Psoas muscle (tissue), 8 donors: Measurements from ENCODE around the gene HSD17B10. TPM values are rescaled to one million over a fixed set of nuclear protein-coding genes. Genes with fewer than 3 reads are reported as not detected.

Experiments used
- ATAC-seq, 4 donors: fragments of 200-7000 bp; cut with Tn5 transposase; one replicate each; pipeline ENCODE4 v1.9.1; 2020; ENCODE audit warnings: moderate library complexity in 3 of 4, mild to moderate bottlenecking in 2 of 4
- DNase-seq, 2 donors: peaks; one replicate each; pipeline ENCODE4 v3.0.0-alpha.2; 2020
- H3K27ac ChIP-seq: fragments of 200-600 bp; one replicate; pipeline ENCODE4 v1.8.0; 2022
- H3K27me3 ChIP-seq, 3 donors: fragments of 200-600 bp in 1 of 3; one replicate each; pipeline versions ENCODE4 v1.6.1 to v1.8.0; 2013 to 2022; ENCODE audit warnings: low read length in 2 of 3, mild to moderate bottlenecking in 2 of 3, moderate library complexity in 1 of 3; ENCODE audit not compliant: insufficient read depth in 3 of 3
- H3K36me3 ChIP-seq, 2 donors: fragments of 200-600 bp in 1 of 2; one replicate each; pipeline versions ENCODE4 v1.6.1 to v1.8.0; 2013 to 2022; ENCODE audit warnings: low read depth in 1 of 2, mild to moderate bottlenecking in 1 of 2, moderate library complexity in 1 of 2; ENCODE audit not compliant: insufficient read depth in 1 of 2
- H3K4me1 ChIP-seq: fragments of 200-600 bp; one replicate; pipeline ENCODE4 v1.8.0; 2022
- H3K4me3 ChIP-seq: fragments of 200-600 bp; one replicate; pipeline ENCODE4 v1.8.0; 2022; ENCODE audit warnings: mild to moderate bottlenecking
- H3K9me3 ChIP-seq: fragments of 200-600 bp; one replicate; pipeline ENCODE4 v1.8.0; 2022
- CTCF ChIP-seq: fragments of 200-600 bp; IDR thresholded peaks from one replicate; pipeline ENCODE4 v1.8.0; 2022; ENCODE audit warnings: antibody characterized with exemption
- WGBS, 3 donors: extraction: QIAGEN DNeasy Blood & Tissue Kit; methylation state at CpG; one replicate each; pipeline versions ENCODE4 v1.1.6 to v1.1.7; 2013; 5-methylcytosine and 5-hydroxymethylcytosine counted together
- intact Hi-C, 2 donors: fragments of 100-400 bp; cut with DNase I; formaldehyde crosslinking; loops; one replicate each; pipeline versions ENCODE4 v1.11.0 to v1.14.2; 2022
- polyA plus RNA-seq, 3 donors: library from polyadenylated mRNA; stranded (reverse); fragments of 200-250 nt; gene quantifications; one replicate each; pipeline ENCODE4 v1.2.3, GENCODE V29; 2013
- total RNA-seq, 4 donors: library from RNA; stranded (reverse); fragmentation: NEBNext Ultra II Directional in 2 of 4; extraction: Animal tissue kit (Norgen Biotek cat#: 25700) in 2 of 4; gene quantifications; one replicate each; pipeline versions ENCODE4 v1.2.1 to v1.2.4, GENCODE V29; 2021 to 2023
- donor health status: healthy with polysubstance abuse.
- donor health status: DM: no; HTN: no; CAD: no; lungs with moderate emphysema.
- donor health status: Bipolar disorder and iron deficiency.
- donor health status: healthy.
- donor health status: DM: yes; HTN: yes; CAD: no.
- donor health status: DM: no; HTN: no; CAD: no.
- donor health status: DM: no; HTN: no; CAD: no.
- donor health status: DM: yes; HTN: yes; CAD: no.

The HSD17B10 gene
- total and polyA plus RNA-seq, 7 donors = 51.8 to 117 (median 76.4) TPM

DNA sequence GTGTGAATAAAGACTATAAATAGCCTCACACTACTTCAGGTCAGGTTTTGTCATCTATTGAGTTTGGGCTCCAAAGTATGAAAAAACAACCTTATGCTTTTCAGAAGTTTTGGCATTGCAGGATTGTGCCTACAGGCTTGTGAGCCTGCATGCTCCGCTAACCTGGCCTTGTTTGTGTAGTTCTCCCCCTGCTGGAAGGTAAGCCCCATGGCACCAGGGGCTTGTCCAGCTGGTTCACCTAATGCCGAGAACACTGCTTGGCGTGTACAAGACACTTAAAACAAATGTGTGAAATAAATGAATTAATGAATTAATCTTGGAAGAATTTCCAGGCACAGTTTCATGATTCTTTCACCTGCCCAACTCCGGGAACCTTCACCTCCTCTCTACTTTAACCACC lies 1.8 kb upstream of the HSD17B10 start:
- TF ChIP-seq CTCF = peak; percentile 87
- DNase-seq (peak; percentile 47 to 72), ATAC-seq (peak; percentile 51 to 58 (median 52))
- intact Hi-C loops = loop anchor here (2.0 to 10.0 kb wide), 3 partner anchors 119 to 151 kb away; partner anchors contain the start of gene IQSEC2 (in 1 of the 2)
- H3K27ac ChIP-seq = no peak overlapping the region
- peaks cover 4 to 20% of the 10 kb centered on the region in 2 donors for H3K36me3 ChIP-seq
- H3K27me3 ChIP-seq = peaks cover 0 to 38% (median 0%) of the 10 kb centered on the region in 3 donors
- no peak overlapping the region for H3K4me3 ChIP-seq
- 2 to 4% (median 2%) methylated on average over 4 of the region's 4 CpGs for WGBS, 3 donors
- no peaks in the 10 kb centered on the region for H3K9me3 ChIP-seq
- H3K4me1 ChIP-seq = peaks cover 7% of the 10 kb centered on the region

DNA sequence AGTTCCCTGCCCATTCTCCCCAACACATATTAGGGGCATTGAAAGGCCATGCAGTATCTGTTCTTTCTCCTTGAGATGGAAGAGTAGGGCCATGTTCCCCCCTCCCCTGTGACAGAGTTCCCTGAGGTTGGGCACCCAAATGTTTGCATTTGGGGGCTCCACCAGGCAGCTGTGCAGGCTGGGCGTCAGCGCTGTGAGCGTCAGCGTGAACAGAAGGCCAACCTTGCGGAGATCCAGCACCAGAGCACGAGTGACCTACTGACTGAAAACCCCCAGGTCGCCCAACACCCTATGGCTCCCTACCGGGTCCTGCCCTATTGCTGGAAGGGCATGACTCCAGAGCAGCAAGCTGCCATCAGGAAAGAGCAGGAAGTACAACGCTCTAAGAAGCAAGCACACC lies 3.9 kb downstream of the HSD17B10 start:
- no peak overlapping the region for H3K4me3 ChIP-seq
- H3K9me3 ChIP-seq = no peaks in the 10 kb centered on the region
- ATAC-seq (no peak), DNase-seq (no peak)
- no peak overlapping the region for H3K27ac ChIP-seq
- no peak for TF ChIP-seq CTCF
- peaks cover 4% of the 10 kb centered on the region for H3K4me1 ChIP-seq
- 81 to 96% (median 96%) methylated on average over 9 of the region's 9 CpGs for WGBS, 3 donors
- H3K27me3 ChIP-seq = peaks cover 0 to 11% (median 0%) of the 10 kb centered on the region in 3 donors
- peaks cover 4 to 48% of the 10 kb centered on the region in 2 donors for H3K36me3 ChIP-seq
- intact Hi-C loops = loop anchor here in 1 of 2 donors (10.0 kb wide), 2 partner anchors 115 to 145 kb away; partner anchors contain the start of gene IQSEC2

- no peak for TF ChIP-seq CTCF
- peaks cover 4% of the 10 kb centered on the region for H3K4me1 ChIP-seq
- H3K4me3 ChIP-seq = no peak overlapping the region
- peaks cover 0 to 11% (median 0%) of the 10 kb centered on the region in 3 donors for H3K27me3 ChIP-seq
- H3K36me3 ChIP-seq = peaks cover 4 to 48% of the 10 kb centered on the region in 2 donors
- H3K27ac ChIP-seq = no peak overlapping the region
- no peak for ATAC-seq
- DNase-seq = no peak
- H3K9me3 ChIP-seq = no peaks in the 10 kb centered on the region
- WGBS, 3 donors = 93 to 100% (median 95%) methylated on average over 4 to 8 of the region's 8 CpGs
- intact Hi-C loops = loop anchor here in 1 of 2 donors (10.0 kb wide), 2 partner anchors 115 to 145 kb away; partner anchors contain the start of gene IQSEC2
Measured at GRCh38 chrX:53429755-53430154, 4.4 kb downstream of the HSD17B10 start.

DNA sequence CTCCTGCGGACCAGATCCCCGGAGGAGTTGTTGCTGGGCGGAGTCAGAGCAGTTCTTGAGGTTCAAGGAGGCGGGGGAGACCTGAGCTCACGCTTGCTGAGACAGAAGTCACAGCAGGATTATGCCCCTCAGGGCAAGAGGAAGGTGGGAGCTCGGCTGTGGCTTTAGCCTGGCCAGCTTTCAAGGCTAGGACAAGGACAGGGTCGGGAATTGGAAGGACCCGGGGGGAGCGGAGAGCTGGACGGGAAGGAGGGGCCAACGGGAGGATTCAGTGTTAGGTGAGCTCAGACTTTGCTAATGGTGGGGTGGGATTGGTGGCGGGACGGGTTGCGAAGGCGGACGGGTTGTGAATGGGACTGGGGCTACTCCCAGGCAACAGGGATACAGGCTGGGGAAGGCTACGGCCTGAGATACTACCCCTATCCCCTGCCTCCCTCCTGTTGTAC lies 11.3 kb downstream of the HSD17B10 start, which contains the start of gene RIBC1:
TSS of gene RIBC1 (plus strand) at position 13 of the 446 bp plus-strand sequence. CDS start 3,404 bp downstream, outside the sequence.
- no peaks in the 10 kb centered on the region for H3K27me3 ChIP-seq
- no peak for ATAC-seq
- H3K36me3 ChIP-seq = peaks cover 0 to 6% of the 10 kb centered on the region in 2 donors
- no peak for DNase-seq
- H3K4me3 ChIP-seq = peak within 1 kb of the TSS; percentile 86
- intact Hi-C loops = no loop called here
- H3K27ac ChIP-seq = peak within 1 kb of the TSS; percentile 93
- TF ChIP-seq CTCF = no peak
- H3K4me1 ChIP-seq = peaks cover 18% of the 10 kb centered on the region
- no peaks in the 10 kb centered on the region for H3K9me3 ChIP-seq
- WGBS, 3 donors = 0 to 2% (median 1%) methylated on average over 9 to 17 of the region's 17 CpGs
